H1 (cell line): ENCODE results near the gene CPA1. TPM values are rescaled to one million over a fixed set of nuclear protein-coding genes. Genes with fewer than 3 reads are reported as not detected.

Source experiments
- CTCF ChIA-PET: fragments of 300-600 bp; sonication (Branson Sonifier 250); formaldehyde crosslinking; loops from one replicate; lab custom pipeline; 2021; ENCODE audit not compliant: partially characterized antibody; lab: Charles Lee
- POLR2A ChIA-PET: fragments of 300-600 bp; sonication (Branson Sonifier 250); formaldehyde crosslinking; loops from one replicate; lab custom pipeline; 2021; ENCODE audit warnings: inconsistent platforms; ENCODE audit not compliant: partially characterized antibody; lab: Charles Lee
- DNase-seq, 2 experiments: peaks; one replicate each; pipeline versions ENCODE4 v3.0.0 to v3.0.0-alpha.2; 2010 to 2022; ENCODE audit warnings: low spot score in 2 of 2, low read depth in 1 of 2, mixed read lengths in 1 of 2
- FAIRE-seq: peaks from 2 replicates; lab custom pipeline; 2011; peaks lifted over from hg19 to GRCh38; lab: Jason Lieb, UNC
- H2AFZ ChIP-seq: 2 replicates; pipeline ENCODE4 v1.8.1; 2012; ENCODE audit warnings: low read length, inconsistent platforms
- H2AK5ac ChIP-seq: 2 replicates; pipeline ENCODE4 v1.6.1; 2013; ENCODE audit warnings: low read depth, low read length
- H2BK120ac ChIP-seq: replicated peaks from 2 replicates; pipeline ENCODE3; 2013; ENCODE audit warnings: low read depth, low read length, inconsistent platforms
- H2BK12ac ChIP-seq: 2 replicates; pipeline ENCODE4 v1.6.1; 2013; ENCODE audit warnings: low read depth, low read length
- H2BK15ac ChIP-seq: 2 replicates; pipeline ENCODE4 v1.6.1; 2013; ENCODE audit warnings: low read length
- H2BK20ac ChIP-seq: 2 replicates; pipeline ENCODE4 v1.6.1; 2013; ENCODE audit warnings: low read length
- H2BK5ac ChIP-seq: 2 replicates; pipeline ENCODE4 v1.6.1; 2013; ENCODE audit warnings: low read depth, low read length
- H3K14ac ChIP-seq: 2 replicates; pipeline ENCODE4 v1.6.1; 2013; ENCODE audit warnings: inconsistent platforms; ENCODE audit not compliant: insufficient read length
- H3K18ac ChIP-seq: 2 replicates; pipeline ENCODE4 v1.6.1; 2013; ENCODE audit warnings: low read length; ENCODE audit errors: extremely low read depth
- H3K23ac ChIP-seq: 2 replicates; pipeline ENCODE4 v1.6.1; 2013; ENCODE audit warnings: inconsistent platforms; ENCODE audit not compliant: insufficient read length
- H3K23me2 ChIP-seq: 2 replicates; pipeline ENCODE4 v1.6.1; 2013; ENCODE audit warnings: low read depth, low read length
- H3K27ac ChIP-seq: 2 replicates; pipeline ENCODE4 v1.6.1; 2011; ENCODE audit warnings: low read depth, low read length, inconsistent platforms
- H3K27me3 ChIP-seq, 4 experiments: replicated peaks in 1 of 4; 1 replicate in 1 of 4; 2 replicates in 3 of 4; pipeline versions ENCODE4 v1.6.1 to v1.8.1; 2011 to 2013; ENCODE audit warnings: low read length in 3 of 4, mild to moderate bottlenecking in 3 of 4, inconsistent platforms in 2 of 4, mixed read lengths in 2 of 4, moderate library complexity in 1 of 4; ENCODE audit not compliant: control insufficient read depth in 3 of 4, insufficient read depth in 3 of 4; ENCODE audit errors: extremely low read depth in 1 of 4
- H3K36me3 ChIP-seq, 4 experiments: 2 replicates each; pipeline versions ENCODE4 v1.6.1 to v1.8.1; 2011 to 2013; ENCODE audit warnings: mild to moderate bottlenecking in 4 of 4, low read length in 3 of 4, moderate library complexity in 2 of 4, control low read depth in 1 of 4, inconsistent platforms in 1 of 4; ENCODE audit not compliant: insufficient read depth in 4 of 4, control insufficient read depth in 2 of 4
- H3K4ac ChIP-seq: replicated peaks from 2 replicates; pipeline ENCODE3; 2013; ENCODE audit warnings: low read length, low read depth, mixed read lengths, inconsistent platforms; ENCODE audit not compliant: insufficient read length
- H3K4me1 ChIP-seq, 4 experiments: replicated peaks in 1 of 4; 1 replicate in 1 of 4; 2 replicates in 3 of 4; pipeline versions ENCODE4 v1.6.1 to v1.8.1; 2011 to 2013; ENCODE audit warnings: low read length in 3 of 4, inconsistent platforms in 2 of 4, mixed read lengths in 1 of 4; ENCODE audit not compliant: insufficient read depth in 4 of 4, control insufficient read depth in 3 of 4
- H3K4me2 ChIP-seq, 2 experiments: 2 replicates each; pipeline versions ENCODE4 v1.6.1 to v1.8.1; 2011 to 2013; ENCODE audit warnings: low read depth in 2 of 2, low read length in 2 of 2, control low read depth in 1 of 2, inconsistent platforms in 1 of 2, mild to moderate bottlenecking in 1 of 2; ENCODE audit not compliant: insufficient read depth in 1 of 2
- H3K4me3 ChIP-seq, 4 experiments: fragments of 200-600, 300-600 bp in 1 of 4; sonication (generic), shearing (Covaris generic), sonication (Bioruptor Twin) in 1 of 4; 2 replicates each; pipeline versions ENCODE4 v1.5.1 to v1.8.1; 2011 to 2016; ENCODE audit warnings: low read length in 4 of 4, low read depth in 3 of 4, control low read depth in 2 of 4, inconsistent platforms in 2 of 4, mild to moderate bottlenecking in 2 of 4, mixed read lengths in 1 of 4, moderate library complexity in 1 of 4; ENCODE audit not compliant: insufficient read depth in 2 of 4; ENCODE audit errors: extremely low read depth in 1 of 4
- H3K56ac ChIP-seq: replicated peaks from 2 replicates; pipeline ENCODE3; 2013; ENCODE audit warnings: low read depth, mild to moderate bottlenecking, mixed read lengths, low read length, inconsistent platforms; ENCODE audit not compliant: insufficient read length
- H3K79me1 ChIP-seq: 2 replicates; pipeline ENCODE4 v1.6.1; 2013; ENCODE audit warnings: low read depth, low read length, control low read depth
- H3K79me2 ChIP-seq, 2 experiments: 2 replicates each; pipeline versions ENCODE4 v1.6.1 to v1.8.1; 2012 to 2013; ENCODE audit warnings: low read length in 2 of 2, mild to moderate bottlenecking in 2 of 2, inconsistent platforms in 1 of 2; ENCODE audit not compliant: insufficient read depth in 2 of 2, control insufficient read depth in 1 of 2
- H3K9ac ChIP-seq, 4 experiments: replicated peaks in 1 of 4; 1 replicate in 1 of 4; 2 replicates in 3 of 4; pipeline versions ENCODE4 v1.6.1 to v1.8.1; 2011 to 2013; ENCODE audit warnings: low read depth in 3 of 4, low read length in 3 of 4, control low read depth in 2 of 4, mild to moderate bottlenecking in 2 of 4, moderate library complexity in 2 of 4, inconsistent platforms in 1 of 4; ENCODE audit errors: extremely low read depth in 1 of 4
- H3K9me3 ChIP-seq, 2 experiments: 2 replicates each; pipeline versions ENCODE4 v1.6.1 to v1.8.1; 2012 to 2013; ENCODE audit warnings: mild to moderate bottlenecking in 2 of 2, moderate library complexity in 2 of 2, control low read depth in 1 of 2, inconsistent platforms in 1 of 2, low read depth in 1 of 2, low read length in 1 of 2, mixed read lengths in 1 of 2; ENCODE audit not compliant: insufficient read depth in 2 of 2
- H4K20me1 ChIP-seq, 2 experiments: replicated peaks in 1 of 2; 2 replicates each; pipeline versions ENCODE3 to v1.8.1; 2011 to 2013; ENCODE audit warnings: inconsistent platforms in 2 of 2, low read length in 2 of 2, mild to moderate bottlenecking in 1 of 2; ENCODE audit not compliant: insufficient read depth in 2 of 2, control insufficient read depth in 1 of 2
- H4K5ac ChIP-seq: 2 replicates; pipeline ENCODE4 v1.6.1; 2013; ENCODE audit warnings: low read length, low read depth, mixed read lengths, inconsistent platforms; ENCODE audit not compliant: insufficient read length
- H4K8ac ChIP-seq: 2 replicates; pipeline ENCODE4 v1.8.0; 2013; ENCODE audit warnings: mild to moderate bottlenecking, moderate library complexity, low read length, inconsistent platforms; ENCODE audit not compliant: insufficient read depth; ENCODE audit errors: extremely low read depth
- H4K91ac ChIP-seq: replicated peaks from 2 replicates; pipeline ENCODE3; 2013; ENCODE audit warnings: low read length, mixed read lengths, inconsistent platforms; ENCODE audit not compliant: insufficient read length
- CBX5 ChIP-seq: fragments of 300-800, 300-1000 bp; sonication (generic); IDR thresholded peaks from 2 replicates; pipeline ENCODE4 v1.7.1; 2016; ENCODE audit warnings: antibody characterized with exemption, low read length, low read depth
- JUN ChIP-seq: IDR thresholded peaks from 2 replicates; pipeline ENCODE4 v1.6.1; 2011; ENCODE audit warnings: low read depth, mild to moderate bottlenecking, improper control_type of control experiment, low read length
- MAFK ChIP-seq: IDR thresholded peaks from 2 replicates; pipeline ENCODE4 v1.6.1; 2012; ENCODE audit warnings: low read depth, mild to moderate bottlenecking, improper control_type of control experiment, low read length
- POLR2A ChIP-seq, 2 experiments: IDR thresholded peaks; 1 replicate in 1 of 2; 2 replicates in 1 of 2; pipeline ENCODE4 v1.6.1; 2011; ENCODE audit warnings: low read depth in 2 of 2, low read length in 2 of 2, mild to moderate bottlenecking in 2 of 2; ENCODE audit errors: control extremely low read depth in 1 of 2
- SIN3A ChIP-seq, 2 experiments: IDR thresholded peaks in 1 of 2; conservative IDR thresholded peaks in 1 of 2; 2 replicates each; pipeline ENCODE4 v1.6.1; 2011 to 2012; ENCODE audit warnings: low read length in 2 of 2, improper control_type of control experiment in 1 of 2, low read depth in 1 of 2, mild to moderate bottlenecking in 1 of 2
- SIX5 ChIP-seq: IDR thresholded peaks from 2 replicates; pipeline ENCODE4 v1.6.1; 2011; ENCODE audit warnings: mild to moderate bottlenecking, low read depth, low read length
- ZNF274 ChIP-seq: IDR thresholded peaks from 2 replicates; pipeline ENCODE4 v1.7.0; 2012; ENCODE audit warnings: low read length, borderline replicate concordance; ENCODE audit errors: extremely low read depth
- WGBS, 2 experiments: shearing (Covaris generic) in 1 of 2; methylation state at CpG; one replicate each; pipeline versions ENCODE4 v1.1.6 to v1.1.7; 2013 to 2015; ENCODE audit warnings: low lambda C conversion rate in 2 of 2, mixed read lengths in 2 of 2, inconsistent platforms in 1 of 2, low coverage in 1 of 2, missing lambda C conversion rate in 1 of 2; ENCODE audit not compliant: insufficient replicate concordance in 2 of 2, insufficient coverage in 1 of 2, insufficient read length in 1 of 2; ENCODE audit errors: extremely low coverage in 1 of 2, missing lambda C conversion rate in 1 of 2; 5-methylcytosine and 5-hydroxymethylcytosine counted together
- polyA plus RNA-seq, 7 experiments: library from polyadenylated mRNA; depleted of rRNA in 3 of 7; stranded (reverse) in 5 of 7; unstranded in 2 of 7; fragments of >200 nt in 5 of 7; fragments of 200-250 nt in 2 of 7; gene quantifications; 1 replicate in 5 of 7; 2 replicates in 1 of 7; 4 replicates in 1 of 7; pipeline versions ENCODE4 v1.2.1 to v1.2.3, GENCODE V29; 2011 to 2013; ENCODE audit warnings: missing spikeins in 2 of 7, mixed read lengths in 2 of 7
- total RNA-seq: library from RNA; stranded (reverse); fragmentation: NEBNext Ultra II Directional; extraction: Animal tissue kit (Norgen Biotek cat#: 25700); gene quantifications from 2 replicates; pipeline ENCODE4 v1.2.1, GENCODE V29; 2021
- TF ChIP-seq, protein P1 (sequence below): IDR thresholded peaks from 2 replicates; pipeline ENCODE4 v1.6.1; 2011; ENCODE audit warnings: low read depth, mild to moderate bottlenecking, low read length; ENCODE audit not compliant: insufficient read depth
- TF ChIP-seq, protein P2 (sequence below): IDR thresholded peaks from 2 replicates; pipeline ENCODE4 v1.6.1; 2012; ENCODE audit warnings: inconsistent platforms

CPA1 gene
- total and polyA plus RNA-seq, 2 of the 8 experiments (the other 6 are each of a cell fraction or from before 2014, with no cell fraction given), result not detected

DNA sequence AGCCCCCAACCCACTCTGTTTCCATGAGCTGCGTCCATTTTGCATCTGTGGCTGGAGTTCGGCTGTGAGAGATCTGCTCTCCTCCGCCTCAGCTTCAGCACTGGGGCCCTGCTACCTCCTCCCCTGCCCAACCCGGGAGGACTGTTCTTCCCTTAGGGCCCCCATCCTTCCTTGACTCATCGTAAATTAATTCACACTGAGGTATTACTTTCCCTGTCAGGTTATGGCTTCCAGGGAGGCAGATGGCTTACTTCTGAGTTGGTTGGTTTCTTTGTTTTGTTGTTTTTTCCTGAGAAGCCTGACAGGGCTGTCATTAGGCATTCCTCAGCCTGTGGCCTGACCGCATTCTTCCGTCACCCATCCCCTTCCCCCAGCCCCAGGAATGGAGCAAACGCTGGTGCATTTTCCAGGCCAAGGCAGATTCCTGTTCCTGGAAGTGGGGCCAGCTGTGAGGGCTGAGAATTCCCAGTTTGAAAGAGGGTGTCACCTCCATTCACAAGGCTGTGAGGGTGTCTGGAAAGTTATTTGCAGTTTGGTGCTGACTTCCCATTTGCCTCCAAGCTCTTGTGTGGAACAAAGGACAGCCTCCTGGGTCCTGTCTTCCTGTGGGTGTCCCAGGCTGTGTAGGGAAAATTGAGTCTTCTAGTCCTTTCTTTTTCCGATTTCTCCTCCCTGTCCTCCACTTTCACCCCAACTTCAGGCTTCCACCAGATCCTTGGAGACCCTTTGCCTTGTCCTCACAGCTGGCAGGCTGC, 24.0 kb upstream of the CPA1 start:
- ChIA-PET POLR2A (interaction anchor here (1.0 kb wide), 1 partner anchor 11 kb away, joined by 3 read pairs; the partner anchor contains the start of gene CPA5), CTCF (interaction anchor here (0.5 to 1.4 kb wide), 4 partner anchors 10 to 1023 kb away, joined by 3 to 4 read pairs (median 4); partner anchors contain the start of gene CPA1)
- Histone ChIP-seq H2BK20ac (peak overlapping the region; percentile 87; the same call in 1 of the 2 replicates), H3K23ac (no peak overlapping the region), H2BK5ac (peak overlapping the region; percentile 69; the same call in 1 of the 2 replicates), H4K5ac (peak overlapping the region; percentile 28), H3K27me3 (no peaks in the 10 kb centered on the region), H2BK12ac (peak overlapping the region; percentile 94; the same call in 1 of the 2 replicates), H4K91ac (peak overlapping the region; percentile 87), H3K79me1 (no peaks in the 10 kb centered on the region), H3K23me2 (no peaks in the 10 kb centered on the region), H3K56ac (no peak overlapping the region), H3K9ac (peak overlapping the region in 1 of 4 experiments; percentile 20; a peak in 2 of 7 replicates), H3K4ac (no peak overlapping the region), H3K14ac (no peak overlapping the region), H2AK5ac (no peak overlapping the region), H3K9me3 (0 out of 4 replicates have a peak, but pooled peaks cover 0 to 6% of the 10 kb centered on the region in 2 experiments), H3K36me3 (no peaks in the 10 kb centered on the region), H3K18ac (peak overlapping the region; percentile 75), H2BK15ac (peak overlapping the region; percentile 51; the same call in 1 of the 2 replicates), H2AFZ (peak overlapping the region; percentile 98), H4K20me1 (no peaks in the 10 kb centered on the region), H3K4me3 (no peak overlapping the region), H2BK120ac (peak overlapping the region; percentile 13), H3K4me2 (peak overlapping the region; percentile 2 to 9; a peak in 1 of 4 replicates), H3K79me2 (no peaks in the 10 kb centered on the region), H3K27ac (0 out of 2 replicates have a peak overlapping the region, but pooled peaks have one; percentile 27), H3K4me1 (peaks cover 5 to 22% (median 16%) of the 10 kb centered on the region in 4 experiments), H4K8ac (peak overlapping the region; percentile 86; the same call in 1 of the 2 replicates)
- 59% methylated on average over 9 of the region's 9 CpGs; no CpG with 5 or more reads in 1 of the 2 experiments for WGBS, 2 experiments
- DNase-seq, result peak; percentile 49 to 72
- peak; percentile 70 for FAIRE-seq
- TF ChIP-seq CBX5, result no peak
- TF ChIP-seq, protein P1, sequence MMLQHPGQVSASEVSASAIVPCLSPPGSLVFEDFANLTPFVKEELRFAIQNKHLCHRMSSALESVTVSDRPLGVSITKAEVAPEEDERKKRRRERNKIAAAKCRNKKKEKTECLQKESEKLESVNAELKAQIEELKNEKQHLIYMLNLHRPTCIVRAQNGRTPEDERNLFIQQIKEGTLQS, result no peak
- TF ChIP-seq MAFK, result no peak
- TF ChIP-seq JUN, result no peak
- TF ChIP-seq ZNF274, result no peak
- TF ChIP-seq, protein P2, sequence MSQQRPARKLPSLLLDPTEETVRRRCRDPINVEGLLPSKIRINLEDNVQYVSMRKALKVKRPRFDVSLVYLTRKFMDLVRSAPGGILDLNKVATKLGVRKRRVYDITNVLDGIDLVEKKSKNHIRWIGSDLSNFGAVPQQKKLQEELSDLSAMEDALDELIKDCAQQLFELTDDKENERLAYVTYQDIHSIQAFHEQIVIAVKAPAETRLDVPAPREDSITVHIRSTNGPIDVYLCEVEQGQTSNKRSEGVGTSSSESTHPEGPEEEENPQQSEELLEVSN, result no peak
- no peak for TF ChIP-seq POLR2A (IDR thresholded peaks at IDR 0.05; ENCODE audit: control extremely low read depth in 1 of 2, low read depth in 2 of 2, low read length in 2 of 2)
- no peak for TF ChIP-seq SIX5
- peak; percentile 98 to 99 for TF ChIP-seq SIN3A (conservative IDR thresholded peaks at IDR 0.05 in 1 of 2, IDR thresholded peaks at IDR 0.05 in 1 of 2; ENCODE audit: low read depth in 1 of 2, low read length in 2 of 2)
